RWPE1 (cell line): ENCODE results near the gene NRXN3.

Source experiments
- CTCF ChIA-PET: fragments of 350-600 bp; sonication (Branson Sonifier 250); formaldehyde crosslinking; extraction: SDS; loops from one replicate; lab custom pipeline; 2021; lab: Yijun Ruan, JAX
- POLR2A ChIA-PET: fragments of 400-600 bp; formaldehyde crosslinking; extraction: SDS; loops from one replicate; lab custom pipeline; 2020; ENCODE audit warnings: antibody characterized with exemption; ENCODE audit not compliant: low non-redundant PET; lab: Yijun Ruan, JAX
- DNase-seq: peaks from one replicate; pipeline ENCODE4 v3.0.0; 2012; ENCODE audit warnings: low spot score
- H3K27ac ChIP-seq: fragments of 450-650 bp; 2 replicates; pipeline ENCODE4 v1.5.1; 2017
- TF ChIP-seq, protein P1 (sequence below): fragments of 450-650 bp; conservative IDR thresholded peaks from 2 replicates; pipeline ENCODE4 v1.5.1; 2017; ENCODE audit warnings: low read depth, mild to moderate bottlenecking

Gene NRXN3

GRCh38 chr14:79809849-79810612 is 1639.9 kb downstream of the NRXN3 start:
- H3K27ac ChIP-seq: no peak overlapping the region
- DNase-seq: no peak
- CTCF ChIA-PET: interaction anchor here (0.6 kb wide), 3 partner anchors 16 to 737 kb away, joined by 3 read pairs; no protein-coding TSS in a partner anchor
- POLR2A ChIA-PET: no interaction called here
- TF ChIP-seq, protein P1, sequence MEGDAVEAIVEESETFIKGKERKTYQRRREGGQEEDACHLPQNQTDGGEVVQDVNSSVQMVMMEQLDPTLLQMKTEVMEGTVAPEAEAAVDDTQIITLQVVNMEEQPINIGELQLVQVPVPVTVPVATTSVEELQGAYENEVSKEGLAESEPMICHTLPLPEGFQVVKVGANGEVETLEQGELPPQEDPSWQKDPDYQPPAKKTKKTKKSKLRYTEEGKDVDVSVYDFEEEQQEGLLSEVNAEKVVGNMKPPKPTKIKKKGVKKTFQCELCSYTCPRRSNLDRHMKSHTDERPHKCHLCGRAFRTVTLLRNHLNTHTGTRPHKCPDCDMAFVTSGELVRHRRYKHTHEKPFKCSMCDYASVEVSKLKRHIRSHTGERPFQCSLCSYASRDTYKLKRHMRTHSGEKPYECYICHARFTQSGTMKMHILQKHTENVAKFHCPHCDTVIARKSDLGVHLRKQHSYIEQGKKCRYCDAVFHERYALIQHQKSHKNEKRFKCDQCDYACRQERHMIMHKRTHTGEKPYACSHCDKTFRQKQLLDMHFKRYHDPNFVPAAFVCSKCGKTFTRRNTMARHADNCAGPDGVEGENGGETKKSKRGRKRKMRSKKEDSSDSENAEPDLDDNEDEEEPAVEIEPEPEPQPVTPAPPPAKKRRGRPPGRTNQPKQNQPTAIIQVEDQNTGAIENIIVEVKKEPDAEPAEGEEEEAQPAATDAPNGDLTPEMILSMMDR: no peak

GRCh38 chr14:79820866-79821535 is 1650.8 kb downstream of the NRXN3 start:
- CTCF ChIA-PET: no interaction called here
- POLR2A ChIA-PET: no interaction called here

DNA sequence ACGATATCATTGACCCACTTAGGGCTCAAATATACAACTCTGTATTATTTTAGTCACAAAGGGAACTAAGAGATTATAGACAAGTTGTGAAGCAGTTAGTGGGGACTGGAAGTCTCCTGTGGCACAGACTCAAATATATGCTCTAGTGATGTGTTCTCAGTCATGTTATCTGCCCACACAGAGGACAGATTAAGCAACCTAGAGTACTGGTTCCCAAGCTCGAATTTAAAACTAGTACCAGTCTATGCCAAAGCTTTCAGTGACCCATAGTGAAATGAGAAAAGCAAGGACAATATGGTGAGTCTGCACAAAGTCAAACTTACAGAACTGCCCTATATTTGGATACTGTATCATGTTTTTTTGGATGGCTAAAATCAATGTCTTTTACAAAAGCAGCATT is 1651.9 kb downstream of the NRXN3 start:
- no peak for DNase-seq
- CTCF ChIA-PET: no interaction called here
- no peak overlapping the region for H3K27ac ChIP-seq
- POLR2A ChIA-PET: no interaction called here
- TF ChIP-seq, protein P1: no peak

More at GRCh38 chr14:79820866-79821535, 1650.8 kb downstream of the NRXN3 start:
- no peak for DNase-seq
- TF ChIP-seq, protein P1: no peak
- H3K27ac ChIP-seq: no peak overlapping the region

DNA sequence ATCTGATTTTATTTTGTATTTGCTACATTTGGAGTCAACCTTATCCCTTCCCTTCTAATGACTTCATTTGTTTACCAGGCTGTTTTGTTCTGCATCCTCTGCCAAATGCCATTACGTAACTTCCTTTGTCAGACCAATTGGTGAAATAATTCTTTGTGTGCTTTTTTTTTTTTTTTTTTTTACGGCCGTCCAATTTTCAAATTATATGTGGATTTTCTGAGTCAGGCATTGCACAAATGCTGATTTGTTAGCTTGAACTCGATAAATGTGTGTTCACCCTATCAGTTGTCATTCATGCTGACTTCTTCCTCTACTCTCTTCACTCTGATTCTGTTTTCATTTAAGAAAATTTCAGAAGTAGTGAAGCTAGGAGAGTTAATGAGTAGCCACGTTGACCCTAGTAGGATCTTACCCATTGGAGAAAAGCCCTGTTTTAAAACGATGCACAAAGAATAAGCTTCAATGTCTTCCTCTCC is 1654.9 kb downstream of the NRXN3 start:
- TF ChIP-seq, protein P1: no peak
- ChIA-PET CTCF (interaction anchor here (0.5 kb wide), 1 partner anchor 249 kb away, joined by 3 read pairs; no protein-coding TSS in a partner anchor), POLR2A (interaction anchor here (0.7 kb wide), 1 partner anchor 26 kb away, joined by 8 read pairs; no protein-coding TSS in a partner anchor)
- H3K27ac ChIP-seq: no peak overlapping the region
- no peak for DNase-seq

- TF ChIP-seq, protein P1: no peak
- no peak overlapping the region for H3K27ac ChIP-seq
- DNase-seq: no peak
- CTCF ChIA-PET: interaction anchor here (0.7 kb wide), 1 partner anchor 16 kb away, joined by 3 read pairs; no protein-coding TSS in a partner anchor
- POLR2A ChIA-PET: no interaction called here
Observed at GRCh38 chr14:79826362-79826761, 1656.2 kb downstream of the NRXN3 start.

- no peak overlapping the region for H3K27ac ChIP-seq
- TF ChIP-seq, protein P1: no peak
- DNase-seq: no peak
- CTCF ChIA-PET: no interaction called here
- POLR2A ChIA-PET: no interaction called here
Observed at GRCh38 chr14:79829405-79830166, 1659.4 kb downstream of the NRXN3 start.
